Measurements from ENCODE around the gene OSBPL10. TPM values are rescaled to one million over a fixed set of nuclear protein-coding genes. Genes with fewer than 3 reads are reported as not detected.
A peak's percentile ranks its signal among the peaks of the same experiment; 100 is the strongest.

OSBPL10 gene
- total RNA-seq, 1 experiment from 2014 or later = 172 TPM

- Mint-ChIP-seq H3K27ac (ENCODE audit: low read depth, unreplicated experiment) (no peak overlapping the region), H3K36me3 (ENCODE audit: insufficient read depth, unreplicated experiment) (peaks cover 46% of the 10 kb centered on the region), H3K4me1 (ENCODE audit: insufficient read depth, unreplicated experiment) (peaks cover 18% of the 10 kb centered on the region), H3K4me3 (ENCODE audit: unreplicated experiment) (no peak overlapping the region), H3K9me3 (ENCODE audit: unreplicated experiment) (peaks cover 5% of the 10 kb centered on the region), H3K27me3 (ENCODE audit: insufficient read depth, unreplicated experiment) (no peaks in the 10 kb centered on the region)
- DNase-seq (ENCODE audit: unreplicated experiment) = peak; percentile 72
- BruUV-seq (replicated peaks) = TSS peak; percentile 7
- CTCF ChIA-PET = no interaction called here
- no peak for TF ChIP-seq CTCF (IDR thresholded peaks at IDR 0.05; ENCODE audit: unreplicated experiment)
- POLR2A ChIA-PET = no interaction called here
- intact Hi-C loops (cut with micrococcal nuclease) = no loop called here
Measured at GRCh38 chr3:31699309-31699953, 281.6 kb downstream of the OSBPL10 start.

- Mint-ChIP-seq H3K4me3 (ENCODE audit: unreplicated experiment) (no peak overlapping the region), H3K27ac (ENCODE audit: low read depth, unreplicated experiment) (no peak overlapping the region), H3K36me3 (ENCODE audit: insufficient read depth, unreplicated experiment) (peaks cover 35% of the 10 kb centered on the region), H3K4me1 (ENCODE audit: insufficient read depth, unreplicated experiment) (peaks cover 13% of the 10 kb centered on the region), H3K27me3 (ENCODE audit: insufficient read depth, unreplicated experiment) (no peaks in the 10 kb centered on the region), H3K9me3 (ENCODE audit: unreplicated experiment) (peaks cover 5% of the 10 kb centered on the region)
- CTCF ChIA-PET = interaction anchor here (0.6 to 0.7 kb wide), 2 partner anchors 25 to 320 kb away, joined by 3 read pairs; no protein-coding TSS in a partner anchor
- TF ChIP-seq CTCF (IDR thresholded peaks at IDR 0.05; ENCODE audit: unreplicated experiment) = no peak
- no peak for DNase-seq (ENCODE audit: unreplicated experiment)
- POLR2A ChIA-PET = interaction anchor here (0.6 to 1.0 kb wide), 2 partner anchors 13 to 138 kb away, joined by 3 read pairs; no protein-coding TSS in a partner anchor
- no TSS peak for BruUV-seq (replicated peaks)
- intact Hi-C loops (cut with micrococcal nuclease) = no loop called here
Measured at GRCh38 chr3:31696815-31697548, 284.1 kb downstream of the OSBPL10 start.

GRCh38 chr3:31696009-31696297, 285.1 kb downstream of the OSBPL10 start:
- no TSS peak for BruUV-seq (replicated peaks)
- H3K27ac Mint-ChIP-seq (ENCODE audit: low read depth, unreplicated experiment) = no peak overlapping the region
- H3K9me3 Mint-ChIP-seq (ENCODE audit: unreplicated experiment) = peaks cover 5% of the 10 kb centered on the region
- no peak for TF ChIP-seq CTCF (IDR thresholded peaks at IDR 0.05; ENCODE audit: unreplicated experiment)
- no peak overlapping the region for H3K4me3 Mint-ChIP-seq (ENCODE audit: unreplicated experiment)
- ChIA-PET CTCF (interaction anchor here (0.6 kb wide), 1 partner anchor 26 kb away, joined by 3 read pairs; no protein-coding TSS in a partner anchor), POLR2A (no interaction called here)
- intact Hi-C loops (cut with micrococcal nuclease) = no loop called here
- peaks cover 33% of the 10 kb centered on the region for H3K36me3 Mint-ChIP-seq (ENCODE audit: insufficient read depth, unreplicated experiment)
- no peak for DNase-seq (ENCODE audit: unreplicated experiment)
- H3K27me3 Mint-ChIP-seq (ENCODE audit: insufficient read depth, unreplicated experiment) = no peaks in the 10 kb centered on the region
- H3K4me1 Mint-ChIP-seq (ENCODE audit: insufficient read depth, unreplicated experiment) = peaks cover 13% of the 10 kb centered on the region

- Mint-ChIP-seq H3K4me3 (ENCODE audit: unreplicated experiment) (no peak overlapping the region), H3K27me3 (ENCODE audit: insufficient read depth, unreplicated experiment) (no peaks in the 10 kb centered on the region), H3K4me1 (ENCODE audit: insufficient read depth, unreplicated experiment) (peaks cover 13% of the 10 kb centered on the region), H3K9me3 (ENCODE audit: unreplicated experiment) (peaks cover 5% of the 10 kb centered on the region), H3K36me3 (ENCODE audit: insufficient read depth, unreplicated experiment) (peaks cover 33% of the 10 kb centered on the region), H3K27ac (ENCODE audit: low read depth, unreplicated experiment) (no peak overlapping the region)
- no TSS peak for BruUV-seq (replicated peaks)
- peak; percentile 14 for DNase-seq (ENCODE audit: unreplicated experiment)
- intact Hi-C loops (cut with micrococcal nuclease) = no loop called here
- peak; percentile 24 for TF ChIP-seq CTCF (IDR thresholded peaks at IDR 0.05; ENCODE audit: unreplicated experiment)
- ChIA-PET CTCF (interaction anchor here (0.6 kb wide), 2 partner anchors 129 to 612 kb away, joined by 3 read pairs; no protein-coding TSS in a partner anchor), POLR2A (interaction anchor here (0.6 kb wide), 1 partner anchor 132 kb away, joined by 3 read pairs; no protein-coding TSS in a partner anchor)
Measured at GRCh38 chr3:31695280-31696008, 285.6 kb downstream of the OSBPL10 start.

All from MCF 10A (cell line).